DOHH2 (cell line): Measurements from ENCODE around the gene SLC4A1.

Experiments
- EZH2phosphoT487 ChIP-seq: fragments of 200-600 bp; sonication (generic); IDR thresholded peaks from 2 replicates; pipeline ENCODE4 v1.6.1; 2017; ENCODE audit warnings: borderline replicate concordance, mild to moderate bottlenecking, antibody characterized with exemption, low read length, moderate library complexity, mixed read lengths
- TF ChIP-seq, protein P1 (sequence below): fragments of 200-600 bp; sonication (generic); IDR thresholded peaks from one replicate; pipeline ENCODE4 v1.5.1; 2014; ENCODE audit warnings: antibody characterized with exemption, mild to moderate bottlenecking, low read depth, low read length; ENCODE audit not compliant: poor library complexity, severe bottlenecking

GRCh38 chr17:44311562-44312181, 43.7 kb upstream of the SLC4A1 start:
- TF ChIP-seq, protein P1, sequence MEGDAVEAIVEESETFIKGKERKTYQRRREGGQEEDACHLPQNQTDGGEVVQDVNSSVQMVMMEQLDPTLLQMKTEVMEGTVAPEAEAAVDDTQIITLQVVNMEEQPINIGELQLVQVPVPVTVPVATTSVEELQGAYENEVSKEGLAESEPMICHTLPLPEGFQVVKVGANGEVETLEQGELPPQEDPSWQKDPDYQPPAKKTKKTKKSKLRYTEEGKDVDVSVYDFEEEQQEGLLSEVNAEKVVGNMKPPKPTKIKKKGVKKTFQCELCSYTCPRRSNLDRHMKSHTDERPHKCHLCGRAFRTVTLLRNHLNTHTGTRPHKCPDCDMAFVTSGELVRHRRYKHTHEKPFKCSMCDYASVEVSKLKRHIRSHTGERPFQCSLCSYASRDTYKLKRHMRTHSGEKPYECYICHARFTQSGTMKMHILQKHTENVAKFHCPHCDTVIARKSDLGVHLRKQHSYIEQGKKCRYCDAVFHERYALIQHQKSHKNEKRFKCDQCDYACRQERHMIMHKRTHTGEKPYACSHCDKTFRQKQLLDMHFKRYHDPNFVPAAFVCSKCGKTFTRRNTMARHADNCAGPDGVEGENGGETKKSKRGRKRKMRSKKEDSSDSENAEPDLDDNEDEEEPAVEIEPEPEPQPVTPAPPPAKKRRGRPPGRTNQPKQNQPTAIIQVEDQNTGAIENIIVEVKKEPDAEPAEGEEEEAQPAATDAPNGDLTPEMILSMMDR, result no peak
- no peak for TF ChIP-seq EZH2phosphoT487
